Stomach (tissue), 9 donors: ENCODE results near the gene ACP2. TPM values are rescaled to one million over a fixed set of nuclear protein-coding genes. Genes with fewer than 3 reads are reported as not detected.

Source experiments
- DNase-seq, 2 donors: peaks; one replicate each; pipeline versions ENCODE4 v3.0.0 to v3.0.0-alpha.2; 2013 to 2019
- H3K27ac ChIP-seq, 5 donors: fragments of 200-600 bp in 4 of 5; sonication (generic) in 4 of 5; one replicate each; pipeline ENCODE4 v1.5.1; 2013 to 2019; ENCODE audit warnings: mild to moderate bottlenecking in 1 of 5, moderate library complexity in 1 of 5
- H3K27me3 ChIP-seq, 3 donors: fragments of 200-600 bp; sonication (generic); one replicate each; pipeline ENCODE4 v1.5.1; 2017 to 2019; ENCODE audit warnings: mixed run types in 1 of 3
- H3K36me3 ChIP-seq, 4 donors: fragments of 200-600 bp; sonication (generic); 1 replicate in 3 of 4; 2 replicates in 1 of 4; pipeline ENCODE4 v1.5.1; 2016 to 2019
- H3K4me1 ChIP-seq, 4 donors: fragments of 200-600 bp; sonication (generic); one replicate each; pipeline ENCODE4 v1.5.1; 2016 to 2019
- H3K4me3 ChIP-seq, 4 donors: fragments of 200-600 bp; sonication (generic) in 3 of 4; one replicate each; pipeline ENCODE4 v1.5.1; 2016 to 2019; ENCODE audit warnings: mild to moderate bottlenecking in 1 of 4
- H3K9me3 ChIP-seq, 4 donors: fragments of 200-600 bp; sonication (generic); one replicate each; pipeline ENCODE4 v1.5.1; 2016 to 2019
- CTCF ChIP-seq, 7 experiments: fragments of 450-650 bp in 4 of 7; fragments of 200-600 bp in 3 of 7; sonication (generic) in 3 of 7; IDR thresholded peaks; one replicate each; pipeline ENCODE4 v1.5.1; 2016 to 2019; ENCODE audit warnings: antibody characterized with exemption in 7 of 7, control low read depth in 2 of 7, mild to moderate bottlenecking in 1 of 7
- EP300 ChIP-seq: sonication (generic); formaldehyde crosslinking; IDR thresholded peaks from one replicate; pipeline ENCODE4 v1.6.1; 2017; ENCODE audit warnings: antibody characterized with exemption
- POLR2A ChIP-seq, 4 donors: fragments of 450-650 bp; IDR thresholded peaks; one replicate each; pipeline ENCODE4 v1.6.1; 2016; ENCODE audit warnings: antibody characterized with exemption in 4 of 4, control low read depth in 2 of 4, mild to moderate bottlenecking in 1 of 4, moderate library complexity in 1 of 4
- POLR2AphosphoS5 ChIP-seq, 3 donors: sonication (generic); formaldehyde crosslinking; IDR thresholded peaks; one replicate each; pipeline ENCODE4 v1.6.1; 2016; ENCODE audit warnings: antibody characterized with exemption in 3 of 3
- WGBS, 5 donors: extraction: QIAGEN DNeasy Blood & Tissue Kit in 3 of 5; methylation state at CpG; one replicate each; pipeline versions ENCODE4 v1.1.5 to v1.1.7; 2013 to 2018; 5-methylcytosine and 5-hydroxymethylcytosine counted together
- intact Hi-C: fragments of 100-400 bp; cut with DNase I; formaldehyde crosslinking; loops from one replicate; pipeline ENCODE4 v1.15.1; 2023; ENCODE audit warnings: low total_unique reads
- polyA plus RNA-seq, 3 donors: library from polyadenylated mRNA; stranded (reverse); fragments of 200-250 nt; gene quantifications; one replicate each; pipeline ENCODE4 v1.2.3, GENCODE V29; 2013
- total RNA-seq, 5 donors: library from RNA; depleted of rRNA; stranded (reverse); fragments of >200 nt; gene quantifications; one replicate each; pipeline versions ENCODE4 v1.1.0 to v1.2.3, GENCODE V29; 2014 to 2016
- donor health status: healthy with polysubstance abuse.
- donor health status: Bipolar disorder and iron deficiency.
- donor health status: healthy.

ACP2 gene
- total and polyA plus RNA-seq, 8 donors, result 10.8 to 147 (median 28.0) TPM

- no peak for TF ChIP-seq CTCF (IDR thresholded peaks at IDR 0.05)
- TF ChIP-seq POLR2AphosphoS5 (IDR thresholded peaks at IDR 0.05), result no peak
- no peak for TF ChIP-seq POLR2A (IDR thresholded peaks at IDR 0.05)
- TF ChIP-seq EP300, result no peak
- 91 to 97% (median 93%) methylated on average over 15 of the region's 15 CpGs for WGBS, 5 donors
- Histone ChIP-seq H3K27ac (no peak overlapping the region), H3K4me3 (no peak overlapping the region), H3K27me3 (no peaks in the 10 kb centered on the region), H3K36me3 (peaks cover 85 to 100% (median 99%) of the 10 kb centered on the region in 4 donors), H3K4me1 (no peaks in the 10 kb centered on the region), H3K9me3 (no peaks in the 10 kb centered on the region)
- DNase-seq, result no peak
- intact Hi-C loops, result loop anchor here (10.0 kb wide), 1 partner anchor 425 kb away; no protein-coding TSS in a partner anchor
These were observed 41.2 kb upstream of the ACP2 start for GRCh38 chr11:47289856-47290255.

- H3K4me1 ChIP-seq, result no peaks in the 10 kb centered on the region
- no peaks in the 10 kb centered on the region for H3K9me3 ChIP-seq
- WGBS, 5 donors, result 91 to 95% (median 91%) methylated on average over 5 of the region's 5 CpGs
- no peak overlapping the region for H3K4me3 ChIP-seq
- H3K36me3 ChIP-seq, result peaks cover 86 to 100% (median 100%) of the 10 kb centered on the region in 4 donors
- intact Hi-C loops, result loop anchor here (10.0 kb wide), 1 partner anchor 423 kb away; no protein-coding TSS in a partner anchor
- no peak for DNase-seq
- no peak for TF ChIP-seq POLR2A (IDR thresholded peaks at IDR 0.05)
- no peak for TF ChIP-seq EP300
- TF ChIP-seq POLR2AphosphoS5 (IDR thresholded peaks at IDR 0.05), result no peak
- TF ChIP-seq CTCF (IDR thresholded peaks at IDR 0.05), result no peak
- no peaks in the 10 kb centered on the region for H3K27me3 ChIP-seq
- no peak overlapping the region for H3K27ac ChIP-seq
These were observed 39.5 kb upstream of the ACP2 start for GRCh38 chr11:47288066-47288465.

GRCh38 chr11:47285969-47286770 lies 37.6 kb upstream of the ACP2 start:
- Histone ChIP-seq H3K36me3 (peaks cover 85 to 100% (median 100%) of the 10 kb centered on the region in 4 donors), H3K9me3 (no peaks in the 10 kb centered on the region), H3K4me3 (no peak overlapping the region), H3K27ac (no peak overlapping the region), H3K27me3 (no peaks in the 10 kb centered on the region), H3K4me1 (no peaks in the 10 kb centered on the region)
- WGBS, 5 donors, result 92 to 96% (median 94%) methylated on average over 13 of the region's 13 CpGs
- TF ChIP-seq CTCF (IDR thresholded peaks at IDR 0.05) (no peak), POLR2A (IDR thresholded peaks at IDR 0.05) (no peak), EP300 (no peak), POLR2AphosphoS5 (IDR thresholded peaks at IDR 0.05) (no peak)
- intact Hi-C loops, result loop anchor here (10.0 kb wide), 1 partner anchor 421 kb away; no protein-coding TSS in a partner anchor
- no peak for DNase-seq

GRCh38 chr11:47284151-47284550 lies 35.5 kb upstream of the ACP2 start:
- DNase-seq, result no peak
- peaks cover 84 to 100% (median 100%) of the 10 kb centered on the region in 4 donors for H3K36me3 ChIP-seq
- no peak overlapping the region for H3K4me3 ChIP-seq
- TF ChIP-seq CTCF (IDR thresholded peaks at IDR 0.05), result no peak
- no peak for TF ChIP-seq EP300
- TF ChIP-seq POLR2AphosphoS5 (IDR thresholded peaks at IDR 0.05), result no peak
- no peak for TF ChIP-seq POLR2A (IDR thresholded peaks at IDR 0.05)
- WGBS, 5 donors, result 90 to 98% (median 94%) methylated on average over 4 of the region's 4 CpGs
- H3K27ac ChIP-seq, result no peak overlapping the region
- H3K4me1 ChIP-seq, result no peaks in the 10 kb centered on the region
- H3K9me3 ChIP-seq, result no peaks in the 10 kb centered on the region
- no peaks in the 10 kb centered on the region for H3K27me3 ChIP-seq
- intact Hi-C loops, result loop anchor here (10.0 kb wide), 1 partner anchor 419 kb away; no protein-coding TSS in a partner anchor
